PFSK-1 (cell line): ENCODE results near the gene RNF208.

Experiments used
- FOXP2 ChIP-seq: optimal IDR thresholded peaks from 2 replicates; pipeline ENCODE3; 2011; ENCODE audit warnings: borderline replicate concordance, control low read depth, inconsistent platforms; ENCODE audit not compliant: insufficient read depth; ENCODE audit errors: extremely low read length, extremely low read depth
- POLR2AphosphoS5 ChIP-seq: IDR thresholded peaks from 2 replicates; pipeline ENCODE4 v1.6.1; 2012; ENCODE audit warnings: low read depth, mild to moderate bottlenecking, control low read depth, low read length, moderate library complexity
- SIN3A ChIP-seq: IDR thresholded peaks from 2 replicates; pipeline ENCODE4 v1.6.1; 2012; ENCODE audit warnings: mild to moderate bottlenecking, low read length, moderate library complexity, borderline replicate concordance; ENCODE audit not compliant: insufficient read depth
- TAF1 ChIP-seq: IDR thresholded peaks from 2 replicates; pipeline ENCODE4 v1.6.1; 2012; ENCODE audit warnings: low read length, control low read depth, borderline replicate concordance; ENCODE audit not compliant: insufficient read depth
- TF ChIP-seq, protein P1 (sequence below), 2 experiments: IDR thresholded peaks; 2 replicates each; pipeline versions ENCODE4 v1.6.1 to v1.8.0; 2011 to 2012; ENCODE audit warnings: low read depth in 2 of 2, low read length in 2 of 2, control low read depth in 1 of 2, inconsistent platforms in 1 of 2, mild to moderate bottlenecking in 1 of 2, moderate library complexity in 1 of 2; ENCODE audit not compliant: insufficient read depth in 1 of 2

DNA sequence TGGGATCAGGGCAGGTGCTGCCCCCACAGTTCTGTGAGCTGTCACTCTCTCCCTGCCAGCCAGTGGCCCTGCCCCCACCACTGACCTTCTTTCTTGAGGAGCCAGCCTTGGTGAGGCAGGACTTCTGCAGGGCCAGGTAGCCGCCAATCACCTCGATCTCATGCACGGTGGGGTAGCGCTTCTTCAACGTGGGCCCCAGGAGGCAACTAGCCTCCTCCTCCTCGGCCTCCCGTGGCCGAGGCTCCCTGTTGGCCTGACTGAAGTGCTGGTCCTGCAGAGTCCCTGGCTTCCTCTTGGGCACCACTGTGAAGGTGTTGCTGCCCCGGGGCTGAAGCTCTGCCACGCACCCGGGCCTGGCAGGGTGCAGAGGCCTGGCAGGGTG lies 23.1 kb downstream of the RNF208 start:
- TF ChIP-seq POLR2AphosphoS5 (no peak), FOXP2 (no peak), SIN3A (no peak), TAF1 (no peak)
- TF ChIP-seq, protein P1, sequence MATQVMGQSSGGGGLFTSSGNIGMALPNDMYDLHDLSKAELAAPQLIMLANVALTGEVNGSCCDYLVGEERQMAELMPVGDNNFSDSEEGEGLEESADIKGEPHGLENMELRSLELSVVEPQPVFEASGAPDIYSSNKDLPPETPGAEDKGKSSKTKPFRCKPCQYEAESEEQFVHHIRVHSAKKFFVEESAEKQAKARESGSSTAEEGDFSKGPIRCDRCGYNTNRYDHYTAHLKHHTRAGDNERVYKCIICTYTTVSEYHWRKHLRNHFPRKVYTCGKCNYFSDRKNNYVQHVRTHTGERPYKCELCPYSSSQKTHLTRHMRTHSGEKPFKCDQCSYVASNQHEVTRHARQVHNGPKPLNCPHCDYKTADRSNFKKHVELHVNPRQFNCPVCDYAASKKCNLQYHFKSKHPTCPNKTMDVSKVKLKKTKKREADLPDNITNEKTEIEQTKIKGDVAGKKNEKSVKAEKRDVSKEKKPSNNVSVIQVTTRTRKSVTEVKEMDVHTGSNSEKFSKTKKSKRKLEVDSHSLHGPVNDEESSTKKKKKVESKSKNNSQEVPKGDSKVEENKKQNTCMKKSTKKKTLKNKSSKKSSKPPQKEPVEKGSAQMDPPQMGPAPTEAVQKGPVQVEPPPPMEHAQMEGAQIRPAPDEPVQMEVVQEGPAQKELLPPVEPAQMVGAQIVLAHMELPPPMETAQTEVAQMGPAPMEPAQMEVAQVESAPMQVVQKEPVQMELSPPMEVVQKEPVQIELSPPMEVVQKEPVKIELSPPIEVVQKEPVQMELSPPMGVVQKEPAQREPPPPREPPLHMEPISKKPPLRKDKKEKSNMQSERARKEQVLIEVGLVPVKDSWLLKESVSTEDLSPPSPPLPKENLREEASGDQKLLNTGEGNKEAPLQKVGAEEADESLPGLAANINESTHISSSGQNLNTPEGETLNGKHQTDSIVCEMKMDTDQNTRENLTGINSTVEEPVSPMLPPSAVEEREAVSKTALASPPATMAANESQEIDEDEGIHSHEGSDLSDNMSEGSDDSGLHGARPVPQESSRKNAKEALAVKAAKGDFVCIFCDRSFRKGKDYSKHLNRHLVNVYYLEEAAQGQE (IDR thresholded peaks at IDR 0.05; ENCODE audit: insufficient read depth in 1 of 2, low read depth in 2 of 2, low read length in 2 of 2): no peak
